Panc1 (cell line): ENCODE data around the gene HM13. TPM values are rescaled to one million over a fixed set of nuclear protein-coding genes. Genes with fewer than 3 reads are reported as not detected.
A peak's percentile ranks its signal among the peaks of the same experiment; 100 is the strongest.
"Not testable (repeated sequence)": the region's sequence is repeated elsewhere in the genome, so short reads cannot be mapped to it uniquely, and the experiment has no call there.

Experiments
- ATAC-seq: fragments of 200-7000 bp; cut with Tn5 transposase; 2 replicates; pipeline ENCODE4 v1.9.1; 2020; ENCODE audit warnings: mild to moderate bottlenecking, moderate library complexity
- Bru-seq: library from RNA; stranded (reverse); fragments of 400-500 nt; gene quantifications from one replicate; lab custom pipeline; 2021; lab: Mats Ljungman, UMichigan
- BruChase-seq, 2 experiments: library from RNA; stranded (reverse); fragments of 400-500 nt; gene quantifications; one replicate each; lab custom pipeline; 2021; lab: Mats Ljungman, UMichigan
- BruUV-seq: library from RNA; stranded (reverse); fragments of 400-500 nt; replicated peaks from 2 replicates; lab custom pipeline; 2021; lab: Mats Ljungman, UMichigan
- CTCF ChIA-PET: fragments of 300-600 bp; sonication (Branson Sonifier 250); formaldehyde crosslinking; loops from one replicate; lab custom pipeline; 2022; ENCODE audit warnings: antibody characterized with exemption; lab: Charles Lee
- POLR2A ChIA-PET: fragments of 300-600 bp; sonication (Branson Sonifier 250); formaldehyde crosslinking; loops from one replicate; lab custom pipeline; 2022; ENCODE audit warnings: antibody characterized with exemption; lab: Charles Lee
- DNase-seq: peaks from one replicate; pipeline ENCODE4 v3.0.0-alpha.2; 2010; ENCODE audit warnings: low read depth, low spot score
- H3K27ac ChIP-seq: 2 replicates; pipeline ENCODE4 v1.5.1; 2011; ENCODE audit warnings: mild to moderate bottlenecking, low read length, inconsistent platforms
- H3K27me3 ChIP-seq: fragments of 200-500 bp; sonication (Bioruptor generic); 2 replicates; pipeline ENCODE4 v1.6.0; 2014; ENCODE audit warnings: low read length, inconsistent platforms; ENCODE audit not compliant: control insufficient read depth, insufficient read depth
- H3K36me3 ChIP-seq: fragments of 200-500 bp; sonication (Bioruptor generic); 2 replicates; pipeline ENCODE4 v1.5.1; 2014; ENCODE audit warnings: inconsistent platforms, mild to moderate bottlenecking, low read length, moderate library complexity; ENCODE audit not compliant: control insufficient read depth, insufficient read depth
- H3K4me1 ChIP-seq: 2 replicates; pipeline ENCODE4 v1.5.1; 2011; ENCODE audit warnings: inconsistent platforms, mild to moderate bottlenecking, low read length, moderate library complexity; ENCODE audit not compliant: control insufficient read depth, insufficient read depth
- H3K4me3 ChIP-seq, 2 experiments: 2 replicates each; pipeline ENCODE4 v1.5.1; 2011 to 2012; ENCODE audit warnings: low read depth in 2 of 2, low read length in 2 of 2, mild to moderate bottlenecking in 2 of 2, inconsistent platforms in 1 of 2, moderate library complexity in 1 of 2
- H3K9me3 ChIP-seq: fragments of 200-500 bp; sonication (Bioruptor generic); 2 replicates; pipeline ENCODE4 v1.5.1; 2014; ENCODE audit warnings: low read depth, mild to moderate bottlenecking, inconsistent platforms, low read length, moderate library complexity; ENCODE audit not compliant: control insufficient read depth, insufficient read depth
- CTCF ChIP-seq: fragments of 450-650 bp; IDR thresholded peaks from 2 replicates; pipeline ENCODE4 v1.5.1; 2017; ENCODE audit warnings: mild to moderate bottlenecking
- POLR2AphosphoS5 ChIP-seq: IDR thresholded peaks from 2 replicates; pipeline ENCODE4 v1.6.1; 2012; ENCODE audit warnings: mild to moderate bottlenecking, low read depth, low read length, moderate library complexity
- REST ChIP-seq, 2 experiments: IDR thresholded peaks; 2 replicates each; pipeline ENCODE4 v1.6.1; 2011 to 2012; ENCODE audit warnings: low read depth in 2 of 2, control low read depth in 1 of 2, low read length in 1 of 2, mild to moderate bottlenecking in 1 of 2, moderate library complexity in 1 of 2; ENCODE audit not compliant: insufficient read depth in 1 of 2
- SIN3A ChIP-seq: IDR thresholded peaks from 2 replicates; pipeline ENCODE4 v1.6.1; 2012; ENCODE audit warnings: low read depth, mild to moderate bottlenecking, low read length, moderate library complexity, borderline replicate concordance; ENCODE audit not compliant: insufficient read depth
- TCF7L2 ChIP-seq: IDR thresholded peaks from 2 replicates; pipeline ENCODE4 v1.6.1; 2011; ENCODE audit warnings: mild to moderate bottlenecking, low read depth, low read length, inconsistent platforms
- in situ Hi-C: cut with HindIII; loops from 2 replicates; pipeline ENCODE4 v1.10.0; 2016; ENCODE audit warnings: low sequenced_read_pairs, low pct_unique_long_range_greater_than_20kb
- intact Hi-C: fragments of 100-400 bp; cut with micrococcal nuclease; formaldehyde crosslinking; loops from one replicate; pipeline ENCODE4 v1.10.0; 2022; ENCODE audit not compliant: unreplicated experiment
- long read RNA-seq: library from polyadenylated mRNA; unstranded; transcript quantifications from one replicate; pipeline ENCODE4 v2.0.0, GENCODE V29; 2021; ENCODE audit not compliant: unreplicated experiment
- polyA plus RNA-seq: library from polyadenylated mRNA; unstranded; fragments of >200 nt; gene quantifications from one replicate; pipeline ENCODE4 v1.2.1, GENCODE V29; 2012; ENCODE audit warnings: missing spikeins; ENCODE audit not compliant: insufficient read length
- total RNA-seq: library from RNA; stranded (reverse); gene quantifications from one replicate; pipeline ENCODE4 v1.2.1, GENCODE V29; 2021; ENCODE audit not compliant: unreplicated experiment

HM13 gene
- total RNA-seq (337 TPM), Bru-seq, nascent RNA (percentile 94 among the genes with signal in this experiment), BruChase-seq, experiment 1, labeled RNA remaining after a 2-hour chase (percentile 89 among the genes with signal in this experiment), BruChase-seq, experiment 2, labeled RNA remaining after a 6-hour chase (percentile 88 among the genes with signal in this experiment)
- 424 TPM for polyA plus RNA-seq
- long read RNA-seq, transcript HM13-202 (12 exons, 1,606 nt), result major isoform, 387 of 613 reads
- long read RNA-seq, transcript HM13-224 (3 exons, 3,932 nt), result minor isoform, 13 of 613 reads
- long read RNA-seq, transcript HM13-201 (13 exons, 1,809 nt), result minor isoform, 7 of 613 reads
- long read RNA-seq, partial matches to known transcripts, result 46 of 613 reads
- long read RNA-seq, other reads (novel, unspliced or antisense), result 156 of 613 reads

GRCh38 chr20:31514154-31515071 is at the start of gene HM13:
HM13 (plus strand) TSS chr20:31514442; CDS start chr20:31514552, 110 bp downstream.
- peak within 1 kb of the TSS; percentile 70 to 78 for H3K4me3 ChIP-seq
- DNase-seq (peak; percentile 89), ATAC-seq (peak; percentile 94)
- peak; percentile 100 for TF ChIP-seq CTCF
- no peak for TF ChIP-seq TCF7L2
- TF ChIP-seq POLR2AphosphoS5, result peak; percentile 97
- TF ChIP-seq REST (IDR thresholded peaks at IDR 0.05; ENCODE audit: insufficient read depth in 1 of 2, low read depth in 2 of 2, low read length in 1 of 2), result no peak
- peak; percentile 93 for TF ChIP-seq SIN3A
- peak within 1 kb of the TSS; percentile 90 for H3K27ac ChIP-seq
- H3K27me3 ChIP-seq, result no peaks in the 10 kb centered on the region
- ChIA-PET CTCF (interaction anchor here (0.6 to 0.7 kb wide), 5 partner anchors 8 to 148 kb away, joined by 3 to 9 read pairs (median 5); no protein-coding TSS in a partner anchor), POLR2A (interaction anchor here (0.7 kb wide), 1 partner anchor 159 kb away, joined by 20 read pairs; no protein-coding TSS in a partner anchor)
- no peaks in the 10 kb centered on the region for H3K9me3 ChIP-seq
- H3K36me3 ChIP-seq, result no peaks in the 10 kb centered on the region; the same call in 1 of the 2 replicates
- intact Hi-C loops (no loop called here), in situ Hi-C loops (no loop called here)
- BruUV-seq, result no TSS peak
- H3K4me1 ChIP-seq, result peaks cover 27% of the 10 kb centered on the region

- H3K4me3 ChIP-seq, result not testable (repeated sequence)
Measured at GRCh38 chr20:31470946-31471345, 43.3 kb upstream of the HM13 start.

More at GRCh38 chr20:31470946-31471345, 43.3 kb upstream of the HM13 start:
- DNase-seq, intact Hi-C loops, H3K36me3 ChIP-seq, H3K4me1 ChIP-seq, H3K9me3 ChIP-seq, ATAC-seq, BruUV-seq, CTCF ChIA-PET, in situ Hi-C loops, POLR2A ChIA-PET, H3K27me3 ChIP-seq, H3K27ac ChIP-seq: not testable (repeated sequence)
